Natural killer cell (primary cell): ENCODE data around the gene PROM2. TPM values are rescaled to one million over a fixed set of nuclear protein-coding genes. Genes with fewer than 3 reads are reported as not detected.

ENCODE experiments used
- ATAC-seq, 3 donors: fragments of 150-1000 bp in 2 of 3; fragments of 200-7000 bp in 1 of 3; cut with Tn5 transposase; 1 replicate in 1 of 3; 2 replicates in 2 of 3; pipeline ENCODE4 v1.10.0; 2021; ENCODE audit warnings: mild to moderate bottlenecking in 2 of 3, moderate library complexity in 2 of 3
- DNase-seq, 2 donors: peaks; one replicate each; pipeline versions ENCODE4 v3.0.0 to v3.0.0-alpha.2; 2013 to 2021; ENCODE audit warnings: mixed read lengths in 1 of 2
- H3K27ac ChIP-seq: one replicate; pipeline ENCODE4 v1.5.1; 2013; ENCODE audit warnings: mild to moderate bottlenecking, low read length
- H3K27me3 ChIP-seq: one replicate; pipeline ENCODE4 v1.6.1; 2013; ENCODE audit warnings: low read length; ENCODE audit not compliant: control insufficient read depth, insufficient read depth
- H3K36me3 ChIP-seq: one replicate; pipeline ENCODE4 v1.6.1; 2013; ENCODE audit warnings: low read length; ENCODE audit not compliant: control insufficient read depth, insufficient read depth
- H3K4me1 ChIP-seq: one replicate; pipeline ENCODE4 v1.6.1; 2013; ENCODE audit warnings: low read length; ENCODE audit not compliant: control insufficient read depth, insufficient read depth
- H3K4me3 ChIP-seq: one replicate; pipeline ENCODE4 v1.5.1; 2013; ENCODE audit warnings: low read length
- H3K9me3 ChIP-seq: one replicate; pipeline ENCODE4 v1.6.1; 2013; ENCODE audit warnings: low read length; ENCODE audit not compliant: control insufficient read depth, insufficient read depth
- H3K27ac Mint-ChIP-seq, 2 donors: one replicate each; pipeline ENCODE4 v1.8.0; 2022; ENCODE audit warnings: mild to moderate bottlenecking in 2 of 2, mixed read lengths in 2 of 2, moderate library complexity in 1 of 2
- H3K27me3 Mint-ChIP-seq, 2 donors: one replicate each; pipeline ENCODE4 v1.8.0; 2022; ENCODE audit warnings: low read depth in 2 of 2, mixed read lengths in 2 of 2
- H3K36me3 Mint-ChIP-seq: one replicate; pipeline ENCODE4 v1.8.0; 2022; ENCODE audit warnings: mixed read lengths
- H3K4me1 Mint-ChIP-seq, 2 donors: one replicate each; pipeline ENCODE4 v1.8.0; 2022; ENCODE audit warnings: mixed read lengths in 2 of 2
- H3K4me3 Mint-ChIP-seq: one replicate; pipeline ENCODE4 v1.8.0; 2022; ENCODE audit warnings: mild to moderate bottlenecking, moderate library complexity, mixed read lengths
- H3K9me3 Mint-ChIP-seq, 2 donors: one replicate each; pipeline ENCODE4 v1.8.0; 2022; ENCODE audit warnings: mixed read lengths in 2 of 2
- CTCF ChIP-seq: fragments of 200-600 bp; IDR thresholded peaks from one replicate; pipeline ENCODE4 v1.8.0; 2022; ENCODE audit warnings: antibody characterized with exemption
- WGBS: methylation state at CpG from one replicate; pipeline ENCODE4 v1.1.7; 2013; ENCODE audit warnings: missing lambda C conversion rate; ENCODE audit not compliant: insufficient coverage; 5-methylcytosine and 5-hydroxymethylcytosine counted together
- intact Hi-C: fragments of 100-400 bp; cut with micrococcal nuclease; formaldehyde crosslinking; loops from one replicate; pipeline ENCODE4 v1.14.2; 2022
- total RNA-seq, 4 donors: library from RNA; stranded (reverse); fragments of 120-200 nt in 1 of 4; gene quantifications; one replicate each; pipeline versions ENCODE4 v1.2.3 to v1.2.4, GENCODE V29; 2013 to 2022

Gene PROM2
- total RNA-seq, 3 donors from 2014 or later (not counting 1 experiment from before 2014, with no cell fraction given) = 0.64 to 1.1 (median 0.70) TPM

GRCh38 chr2:95317123-95317500 is 42.9 kb downstream of the PROM2 start:
- H3K4me3 ChIP-seq = no peak overlapping the region
- peaks cover 0 to 3% of the 10 kb centered on the region in 2 donors for H3K27me3 Mint-ChIP-seq
- no peaks in the 10 kb centered on the region for H3K4me1 Mint-ChIP-seq
- intact Hi-C loops = no loop called here
- no peak overlapping the region for H3K27ac ChIP-seq
- no peaks in the 10 kb centered on the region for H3K27me3 ChIP-seq
- no peak for TF ChIP-seq CTCF
- H3K9me3 Mint-ChIP-seq = no peaks in the 10 kb centered on the region
- DNase-seq = no peak
- no peak overlapping the region for H3K27ac Mint-ChIP-seq
- no peaks in the 10 kb centered on the region for H3K36me3 ChIP-seq
- H3K9me3 ChIP-seq = no peaks in the 10 kb centered on the region
- H3K4me3 Mint-ChIP-seq = no peak overlapping the region
- 76% methylated on average over 6 of the region's 6 CpGs for WGBS
- H3K4me1 ChIP-seq = no peaks in the 10 kb centered on the region
- no peak for ATAC-seq
- H3K36me3 Mint-ChIP-seq = no peaks in the 10 kb centered on the region

- Mint-ChIP-seq H3K4me1 (no peaks in the 10 kb centered on the region), H3K27ac (no peak overlapping the region), H3K36me3 (no peaks in the 10 kb centered on the region), H3K27me3 (peaks cover 0 to 3% of the 10 kb centered on the region in 2 donors), H3K4me3 (no peak overlapping the region), H3K9me3 (no peaks in the 10 kb centered on the region)
- no peak for ATAC-seq
- 86% methylated on average over 9 of the region's 12 CpGs for WGBS
- Histone ChIP-seq H3K27me3 (no peaks in the 10 kb centered on the region), H3K27ac (no peak overlapping the region), H3K36me3 (no peaks in the 10 kb centered on the region), H3K4me3 (no peak overlapping the region), H3K9me3 (no peaks in the 10 kb centered on the region), H3K4me1 (no peaks in the 10 kb centered on the region)
- no peak for TF ChIP-seq CTCF
- DNase-seq = no peak
- intact Hi-C loops = no loop called here
Observed at GRCh38 chr2:95317665-95318425, 43.6 kb downstream of the PROM2 start.

- Histone ChIP-seq H3K36me3 (no peaks in the 10 kb centered on the region), H3K9me3 (no peaks in the 10 kb centered on the region), H3K4me3 (no peak overlapping the region), H3K4me1 (no peaks in the 10 kb centered on the region), H3K27me3 (no peaks in the 10 kb centered on the region), H3K27ac (no peak overlapping the region)
- no peak for ATAC-seq
- Mint-ChIP-seq H3K4me3 (no peak overlapping the region), H3K27me3 (peaks cover 0 to 3% of the 10 kb centered on the region in 2 donors), H3K4me1 (no peaks in the 10 kb centered on the region), H3K9me3 (no peaks in the 10 kb centered on the region), H3K27ac (no peak overlapping the region), H3K36me3 (no peaks in the 10 kb centered on the region)
- 84% methylated on average over 13 of the region's 13 CpGs for WGBS
- TF ChIP-seq CTCF = no peak
- no peak for DNase-seq
- intact Hi-C loops = no loop called here
Observed at GRCh38 chr2:95318431-95319220, 44.4 kb downstream of the PROM2 start.
